GM21360 (cell line): ENCODE measurements around the gene MSANTD1.

Experiments
- ATAC-seq: cut with Tn5 transposase; IDR thresholded peaks from one replicate; pipeline ENCODE4 v1.9.1; 2021; ENCODE audit warnings: mild to moderate bottlenecking, moderate library complexity; ENCODE audit not compliant: unreplicated experiment

MSANTD1 gene

GRCh38 chr4:3232871-3233271 is 16.1 kb upstream of the MSANTD1 start:
- no peak for ATAC-seq

- no peak for ATAC-seq
Measured at GRCh38 chr4:3233391-3234071, 15.4 kb upstream of the MSANTD1 start.

DNA sequence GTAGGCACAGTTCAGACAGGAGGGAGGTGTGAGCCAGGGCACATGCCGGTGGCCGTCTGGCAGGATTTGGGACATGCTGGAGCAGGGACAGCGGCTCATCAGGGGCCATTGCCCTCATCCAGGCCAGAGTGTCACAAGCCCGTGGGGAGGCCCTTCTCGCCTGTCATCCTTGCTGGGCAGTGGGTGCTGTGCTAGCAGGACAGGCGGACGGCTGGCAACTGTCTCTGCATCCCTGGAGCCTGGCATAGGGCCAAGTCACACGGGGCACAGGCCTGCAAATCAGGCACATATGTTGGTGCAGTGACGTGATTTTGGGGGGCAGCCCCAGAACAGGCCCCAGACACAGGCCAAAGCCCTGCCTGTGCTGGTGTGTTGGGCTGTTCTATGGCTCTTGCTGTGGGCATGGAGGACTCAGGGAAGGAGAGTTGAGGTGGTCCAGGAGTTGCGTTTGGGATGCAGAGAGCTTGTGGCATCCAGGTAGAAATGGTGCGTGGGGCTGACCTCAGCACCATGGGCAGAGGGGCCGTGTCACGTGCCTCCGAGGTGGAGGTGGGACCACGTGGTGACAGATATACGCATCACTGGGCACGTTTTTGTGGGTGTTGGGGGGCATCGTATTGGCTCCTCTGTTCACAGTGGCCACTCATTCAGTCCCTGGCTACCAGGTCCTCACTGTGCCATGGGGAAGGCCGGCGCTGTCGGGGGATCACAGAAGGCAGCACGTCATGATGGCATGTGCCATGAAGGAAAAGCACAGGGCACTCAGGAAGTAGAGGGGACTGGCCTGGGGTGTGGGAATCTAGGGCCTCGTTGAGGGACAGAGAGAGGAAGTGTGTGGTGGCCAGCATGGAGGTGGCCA is 14.6 kb upstream of the MSANTD1 start:
- no peak for ATAC-seq

DNA sequence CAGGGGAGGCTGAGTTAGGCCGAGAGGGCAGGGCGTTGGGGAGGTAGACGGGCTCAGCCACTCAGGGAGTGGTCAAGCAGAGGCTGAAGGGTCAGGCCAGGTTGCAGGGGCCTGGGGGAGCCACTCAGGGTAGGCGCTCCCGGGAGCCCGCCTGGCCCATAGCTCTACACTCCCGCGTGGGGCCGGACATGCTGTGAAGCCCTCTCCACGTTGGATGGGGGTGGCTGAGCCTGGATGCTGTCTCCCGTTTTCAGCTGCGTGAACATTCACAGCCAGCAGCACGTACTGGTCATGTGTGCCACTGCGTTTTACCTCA is 14.0 kb upstream of the MSANTD1 start:
- ATAC-seq, result no peak

DNA sequence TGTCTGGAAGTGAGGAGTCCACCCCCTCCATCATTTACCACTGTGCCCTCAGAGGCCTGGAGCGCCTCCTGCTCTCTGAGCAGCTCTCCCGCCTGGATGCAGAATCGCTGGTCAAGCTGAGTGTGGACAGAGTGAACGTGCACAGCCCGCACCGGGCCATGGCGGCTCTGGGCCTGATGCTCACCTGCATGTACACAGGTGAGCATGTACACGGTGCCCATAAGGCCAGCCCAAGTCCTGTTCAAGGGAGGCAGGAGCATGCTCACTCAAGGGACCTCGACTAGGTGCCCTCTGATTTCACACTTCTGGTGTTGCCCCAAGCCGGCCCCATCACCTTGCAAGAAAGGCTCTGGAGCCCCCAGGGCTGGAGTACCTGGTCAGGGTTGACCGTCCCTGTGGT is 13.4 kb upstream of the MSANTD1 start:
- ATAC-seq, result no peak

DNA sequence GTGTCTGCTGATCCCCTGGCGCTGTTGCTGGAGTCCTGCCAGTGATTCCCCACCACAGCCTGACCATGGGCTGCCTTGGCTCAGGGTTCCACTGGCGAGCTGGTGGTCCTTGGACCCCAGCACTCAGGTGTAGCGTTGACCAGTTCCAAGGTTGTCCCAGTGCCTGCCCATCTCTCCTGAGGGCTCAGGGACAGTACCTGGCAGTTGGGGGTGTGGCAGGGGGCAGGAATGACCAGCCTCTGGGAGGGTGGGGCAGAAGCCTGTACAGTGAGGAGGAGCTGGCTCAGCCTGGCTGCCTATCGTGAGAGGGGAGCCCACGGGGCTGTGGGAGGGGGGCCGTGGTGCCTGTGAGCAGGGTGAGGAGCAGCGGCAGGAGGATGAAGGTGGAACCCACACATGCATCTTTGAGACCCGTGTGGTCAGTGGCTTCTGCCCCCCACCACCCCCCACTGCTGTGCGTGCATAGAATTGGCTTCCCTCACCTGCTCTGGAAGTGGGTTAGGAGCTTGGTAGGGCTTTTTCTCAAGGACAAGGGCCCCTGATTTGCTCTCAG is 12.6 kb upstream of the MSANTD1 start:
- ATAC-seq, result no peak

DNA sequence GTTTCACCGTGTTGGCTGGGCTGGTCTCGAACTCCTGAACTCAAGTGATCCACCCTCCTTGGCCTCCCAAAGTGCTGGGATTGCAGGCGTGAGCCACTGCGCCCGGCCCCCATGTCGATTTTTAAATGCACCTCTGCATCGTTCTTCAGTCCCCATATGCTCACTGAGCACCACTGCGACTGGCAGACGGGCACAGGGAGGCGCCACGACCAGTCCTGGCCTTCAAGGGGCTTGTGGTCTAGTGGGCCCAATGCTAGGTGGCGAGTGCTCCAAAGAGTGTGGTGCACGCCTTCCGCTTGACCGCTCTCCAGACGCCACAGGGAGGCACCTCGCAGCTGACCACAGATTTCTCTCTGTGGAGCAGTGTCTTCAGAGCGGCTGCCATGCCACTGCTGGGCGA is 11.7 kb upstream of the MSANTD1 start:
- no peak for ATAC-seq

DNA sequence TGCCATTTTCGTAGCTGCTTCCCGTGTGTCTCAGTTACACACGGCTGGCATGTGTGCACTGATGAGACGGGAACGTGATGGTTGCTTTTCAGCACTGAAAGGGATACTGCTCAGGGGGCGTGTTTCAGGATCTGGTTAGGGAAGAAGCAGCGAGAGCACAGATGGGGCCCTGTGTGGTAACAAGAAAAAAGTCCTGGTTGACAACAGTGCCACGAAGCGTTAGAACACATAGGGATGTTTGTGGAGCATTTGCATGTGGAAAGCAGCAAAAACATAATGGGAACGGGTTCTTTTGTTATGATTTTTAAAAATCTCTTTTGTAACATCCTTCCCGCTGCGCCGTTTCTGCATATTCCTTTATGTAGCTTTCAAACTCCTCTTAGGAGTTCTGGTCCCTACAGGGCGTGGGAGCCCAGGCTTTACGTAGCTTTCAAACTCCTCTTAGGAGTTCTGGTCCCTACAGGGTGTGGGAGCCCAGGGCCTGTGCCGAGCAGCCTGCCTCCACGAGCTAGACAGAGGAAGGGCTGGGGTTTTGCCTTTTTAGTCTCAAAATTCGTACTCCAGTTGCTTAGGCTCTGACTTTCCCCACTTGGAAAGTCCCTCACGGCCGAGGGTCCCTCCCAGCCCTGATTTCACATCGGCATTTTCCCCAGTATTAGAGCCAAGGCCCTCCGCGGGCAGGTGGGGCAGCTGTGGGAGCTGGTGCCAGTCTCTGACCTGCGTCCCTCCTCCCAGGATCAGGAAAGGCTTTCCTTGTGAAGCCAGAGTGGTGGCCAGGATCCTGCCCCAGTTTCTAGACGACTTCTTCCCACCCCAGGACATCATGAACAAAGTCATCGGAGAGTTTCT is 11.0 kb upstream of the MSANTD1 start:
- ATAC-seq, result no peak

DNA sequence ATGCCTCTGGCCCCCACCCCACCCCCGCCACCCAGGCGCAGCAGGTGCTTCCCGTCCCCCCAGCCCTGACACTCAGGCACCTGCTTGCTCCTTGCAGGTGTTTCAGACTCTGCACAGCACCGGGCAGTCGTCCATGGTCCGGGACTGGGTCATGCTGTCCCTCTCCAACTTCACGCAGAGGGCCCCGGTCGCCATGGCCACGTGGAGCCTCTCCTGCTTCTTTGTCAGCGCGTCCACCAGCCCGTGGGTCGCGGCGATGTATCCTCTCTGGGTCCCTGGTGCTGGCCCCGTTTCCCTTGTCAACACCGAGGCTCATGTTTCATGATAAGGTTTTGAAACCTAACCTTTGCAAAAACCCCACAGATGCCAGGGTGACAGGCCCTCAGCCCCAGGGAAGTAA is 10.2 kb upstream of the MSANTD1 start:
- ATAC-seq, result no peak

DNA sequence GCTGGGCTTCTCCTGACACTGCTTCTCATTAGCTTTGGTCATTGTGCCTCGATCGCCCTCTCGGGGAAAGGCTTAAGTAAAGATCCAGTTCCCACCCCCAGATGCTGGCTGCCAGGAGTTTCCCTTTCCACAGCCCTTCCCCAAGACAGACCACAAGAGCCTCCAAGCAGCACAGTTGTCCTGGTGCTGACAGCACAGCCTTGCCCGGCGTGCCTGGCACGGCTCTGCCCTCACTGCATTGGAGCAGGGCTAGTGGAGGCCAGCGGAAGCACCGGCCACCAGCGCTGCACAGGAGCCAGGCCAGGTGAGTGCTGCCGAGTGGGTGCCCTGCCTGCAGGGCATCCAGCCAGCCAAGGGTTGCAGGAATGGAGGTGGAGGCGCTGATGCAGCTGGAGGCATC is 9.7 kb upstream of the MSANTD1 start:
- no peak for ATAC-seq

DNA sequence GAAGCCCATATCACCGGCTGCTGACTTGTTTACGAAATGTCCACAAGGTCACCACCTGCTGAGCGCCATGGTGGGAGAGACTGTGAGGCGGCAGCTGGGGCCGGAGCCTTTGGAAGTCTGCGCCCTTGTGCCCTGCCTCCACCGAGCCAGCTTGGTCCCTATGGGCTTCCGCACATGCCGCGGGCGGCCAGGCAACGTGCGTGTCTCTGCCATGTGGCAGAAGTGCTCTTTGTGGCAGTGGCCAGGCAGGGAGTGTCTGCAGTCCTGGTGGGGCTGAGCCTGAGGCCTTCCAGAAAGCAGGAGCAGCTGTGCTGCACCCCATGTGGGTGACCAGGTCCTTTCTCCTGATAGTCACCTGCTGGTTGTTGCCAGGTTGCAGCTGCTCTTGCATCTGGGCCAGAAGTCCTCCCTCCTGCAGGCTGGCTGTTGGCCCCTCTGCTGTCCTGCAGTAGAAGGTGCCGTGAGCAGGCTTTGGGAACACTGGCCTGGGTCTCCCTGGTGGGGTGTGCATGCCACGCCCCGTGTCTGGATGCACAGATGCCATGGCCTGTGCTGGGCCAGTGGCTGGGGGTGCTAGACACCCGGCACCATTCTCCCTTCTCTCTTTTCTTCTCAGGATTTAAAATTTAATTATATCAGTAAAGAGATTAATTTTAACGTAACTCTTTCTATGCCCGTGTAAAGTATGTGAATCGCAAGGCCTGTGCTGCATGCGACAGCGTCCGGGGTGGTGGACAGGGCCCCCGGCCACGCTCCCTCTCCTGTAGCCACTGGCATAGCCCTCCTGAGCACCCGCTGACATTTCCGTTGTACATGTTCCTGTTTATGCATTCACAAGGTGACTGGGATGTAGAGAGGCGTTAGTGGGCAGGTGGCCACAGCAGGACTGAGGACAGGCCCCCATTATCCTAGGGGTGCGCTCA is 8.7 kb upstream of the MSANTD1 start:
- ATAC-seq, result no peak

DNA sequence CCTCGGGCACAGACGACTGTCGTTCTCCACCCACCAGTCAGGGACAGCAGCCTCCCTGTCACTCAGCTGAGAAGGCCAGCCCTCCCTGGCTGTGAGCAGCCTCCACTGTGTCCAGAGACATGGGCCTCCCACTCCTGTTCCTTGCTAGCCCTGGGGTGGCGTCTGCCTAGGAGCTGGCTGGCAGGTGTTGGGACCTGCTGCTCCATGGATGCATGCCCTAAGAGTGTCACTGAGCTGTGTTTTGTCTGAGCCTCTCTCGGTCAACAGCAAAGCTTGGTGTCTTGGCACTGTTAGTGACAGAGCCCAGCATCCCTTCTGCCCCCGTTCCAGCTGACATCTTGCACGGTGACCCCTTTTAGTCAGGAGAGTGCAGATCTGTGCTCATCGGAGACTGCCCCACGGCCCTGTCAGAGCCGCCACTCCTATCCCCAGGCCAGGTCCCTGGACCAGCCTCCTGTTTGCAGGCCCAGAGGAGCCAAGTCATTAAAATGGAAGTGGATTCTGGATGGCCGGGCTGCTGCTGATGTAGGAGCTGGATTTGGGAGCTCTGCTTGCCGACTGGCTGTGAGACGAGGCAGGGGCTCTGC is 7.9 kb upstream of the MSANTD1 start:
- no peak for ATAC-seq

DNA sequence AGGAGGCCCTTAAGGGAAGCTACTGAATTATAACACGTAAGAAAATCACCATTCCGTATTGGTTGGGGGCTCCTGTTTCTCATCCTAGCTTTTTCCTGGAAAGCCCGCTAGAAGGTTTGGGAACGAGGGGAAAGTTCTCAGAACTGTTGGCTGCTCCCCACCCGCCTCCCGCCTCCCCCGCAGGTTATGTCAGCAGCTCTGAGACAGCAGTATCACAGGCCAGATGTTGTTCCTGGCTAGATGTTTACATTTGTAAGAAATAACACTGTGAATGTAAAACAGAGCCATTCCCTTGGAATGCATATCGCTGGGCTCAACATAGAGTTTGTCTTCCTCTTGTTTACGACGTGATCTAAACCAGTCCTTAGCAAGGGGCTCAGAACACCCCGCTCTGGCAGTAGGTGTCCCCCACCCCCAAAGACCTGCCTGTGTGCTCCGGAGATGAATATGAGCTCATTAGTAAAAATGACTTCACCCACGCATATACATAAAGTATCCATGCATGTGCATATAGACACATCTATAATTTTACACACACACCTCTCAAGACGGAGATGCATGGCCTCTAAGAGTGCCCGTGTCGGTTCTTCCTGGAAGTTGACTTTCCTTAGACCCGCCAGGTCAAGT is 6.9 kb upstream of the MSANTD1 start:
- ATAC-seq, result no peak

DNA sequence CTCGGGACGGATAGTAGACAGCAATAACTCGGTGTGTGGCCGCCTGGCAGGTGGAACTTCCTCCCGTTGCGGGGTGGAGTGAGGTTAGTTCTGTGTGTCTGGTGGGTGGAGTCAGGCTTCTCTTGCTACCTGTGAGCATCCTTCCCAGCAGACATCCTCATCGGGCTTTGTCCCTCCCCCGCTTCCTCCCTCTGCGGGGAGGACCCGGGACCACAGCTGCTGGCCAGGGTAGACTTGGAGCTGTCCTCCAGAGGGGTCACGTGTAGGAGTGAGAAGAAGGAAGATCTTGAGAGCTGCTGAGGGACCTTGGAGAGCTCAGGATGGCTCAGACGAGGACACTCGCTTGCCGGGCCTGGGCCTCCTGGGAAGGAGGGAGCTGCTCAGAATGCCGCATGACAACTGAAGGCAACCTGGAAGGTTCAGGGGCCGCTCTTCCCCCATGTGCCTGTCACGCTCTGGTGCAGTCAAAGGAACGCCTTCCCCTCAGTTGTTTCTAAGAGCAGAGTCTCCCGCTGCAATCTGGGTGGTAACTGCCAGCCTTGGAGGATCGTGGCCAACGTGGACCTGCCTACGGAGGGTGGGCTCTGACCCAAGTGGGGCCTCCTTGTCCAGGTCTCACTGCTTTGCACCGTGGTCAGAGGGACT is 5.7 kb upstream of the MSANTD1 start:
- ATAC-seq, result no peak

- no peak for ATAC-seq
Measured at GRCh38 chr4:3244002-3244401, 5.0 kb upstream of the MSANTD1 start.

- no peak for ATAC-seq
Measured at GRCh38 chr4:3244747-3245146, 4.2 kb upstream of the MSANTD1 start.

DNA sequence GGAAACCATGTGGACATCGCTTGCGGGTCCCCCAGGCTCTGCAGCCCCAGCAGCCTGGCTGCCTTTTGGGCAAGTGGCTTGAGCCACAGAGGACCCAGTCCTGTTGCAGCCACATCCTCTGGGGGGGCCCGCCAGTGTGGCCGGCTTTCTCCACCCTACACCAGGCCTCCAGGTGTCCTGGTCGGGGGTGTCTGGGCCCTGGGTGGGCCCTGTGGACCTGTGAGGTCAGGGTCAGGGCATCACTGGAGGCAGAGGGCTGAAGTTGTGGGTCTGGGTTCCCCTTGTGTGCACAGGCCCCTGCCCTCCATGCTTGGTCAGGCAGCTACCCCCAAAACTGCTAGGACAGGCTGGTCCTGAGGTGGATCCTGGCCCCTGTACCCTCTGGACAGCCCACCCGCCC is 3.3 kb upstream of the MSANTD1 start:
- no peak for ATAC-seq

- no peak for ATAC-seq
Measured at GRCh38 chr4:3246458-3247398, 2.2 kb upstream of the MSANTD1 start.
